Pulmonary artery endothelial cell (primary cell): ENCODE results near the gene CHRM2. TPM values are rescaled to one million over a fixed set of nuclear protein-coding genes. Genes with fewer than 3 reads are reported as not detected.
A peak's percentile ranks its signal among the peaks of the same experiment; 100 is the strongest.
"Not testable (repeated sequence)": the region's sequence is repeated elsewhere in the genome, so short reads cannot be mapped to it uniquely, and the experiment has no call there.

Experiments
- DNase-seq: peaks from one replicate; pipeline ENCODE4 v3.0.0-alpha.2; 2011; ENCODE audit warnings: low read depth, low spot score
- total RNA-seq: library from RNA; depleted of rRNA; stranded (reverse); fragments of >200 nt; gene quantifications from 2 replicates; pipeline ENCODE4 v1.2.3, GENCODE V29; 2014

CHRM2 gene
- not detected in 2 replicates for total RNA-seq

GRCh38 chr7:136868496-136869000 lies at the start of gene CHRM2:
CHRM2 (plus strand) TSS chr7:136868652; CDS start chr7:137014866, 146,214 bp downstream.
- DNase-seq, result no peak

GRCh38 chr7:136831398-136831797 lies 37.1 kb upstream of the CHRM2 start:
- not testable (repeated sequence) for DNase-seq

- no peak for DNase-seq
Observed at GRCh38 chr7:136845899-136846465, 22.5 kb upstream of the CHRM2 start.

- no peak for DNase-seq
Observed at GRCh38 chr7:136847858-136848257, 20.6 kb upstream of the CHRM2 start.

- DNase-seq, result no peak
Observed at GRCh38 chr7:136853654-136854053, 14.8 kb upstream of the CHRM2 start.

GRCh38 chr7:136857573-136857972 lies 10.9 kb upstream of the CHRM2 start:
- no peak for DNase-seq

- DNase-seq, result peak; percentile 29
Observed at GRCh38 chr7:136859803-136860202, 8.6 kb upstream of the CHRM2 start.

- DNase-seq, result no peak
Observed at GRCh38 chr7:136865236-136865635, 3.2 kb upstream of the CHRM2 start.

GRCh38 chr7:136865777-136866176 lies 2.7 kb upstream of the CHRM2 start:
- no peak for DNase-seq

GRCh38 chr7:136869001-136869961 lies 829 bp downstream of the CHRM2 start:
- DNase-seq, result no peak

GRCh38 chr7:136869991-136870865 lies 1.8 kb downstream of the CHRM2 start:
- no peak for DNase-seq

- DNase-seq, result no peak
Observed at GRCh38 chr7:136870866-136871487, 2.5 kb downstream of the CHRM2 start.

GRCh38 chr7:136874393-136875032 lies 6.1 kb downstream of the CHRM2 start:
- DNase-seq, result no peak

- DNase-seq, result no peak
Observed at GRCh38 chr7:136877509-136877908, 9.1 kb downstream of the CHRM2 start.

- DNase-seq, result no peak
Observed at GRCh38 chr7:136877990-136878389, 9.5 kb downstream of the CHRM2 start.

- DNase-seq, result no peak
Observed at GRCh38 chr7:136878878-136879277, 10.4 kb downstream of the CHRM2 start.

GRCh38 chr7:136883046-136883445 lies 14.6 kb downstream of the CHRM2 start:
- DNase-seq, result no peak

- no peak for DNase-seq
Observed at GRCh38 chr7:136884492-136884891, 16.0 kb downstream of the CHRM2 start.

GRCh38 chr7:136887317-136887716 lies 18.9 kb downstream of the CHRM2 start:
- no peak for DNase-seq

- no peak for DNase-seq
Observed at GRCh38 chr7:136890399-136890798, 21.9 kb downstream of the CHRM2 start.

- DNase-seq, result no peak
Observed at GRCh38 chr7:136891850-136892249, 23.4 kb downstream of the CHRM2 start.
